A549 (cell line): ENCODE data around the gene MYO6. TPM values are rescaled to one million over a fixed set of nuclear protein-coding genes. Genes with fewer than 3 reads are reported as not detected.
A peak's percentile ranks its signal among the peaks of the same experiment; 100 is the strongest.

ENCODE experiments used
- ATAC-seq, 2 experiments: fragments of 200-7000 bp in 1 of 2; fragments of >200 bp in 1 of 2; cut with Nextera tagmentation in 1 of 2; cut with Tn5 transposase in 1 of 2; 3 replicates each; pipeline versions ENCODE4 v1.8.0 to v1.9.1; 2018 to 2020; ENCODE audit warnings: mild to moderate bottlenecking in 1 of 2, moderate library complexity in 1 of 2
- CTCF ChIA-PET: fragments of 300-600 bp; sonication (Branson Sonifier 250); formaldehyde crosslinking; extraction: SDS; loops from one replicate; lab custom pipeline; 2021; ENCODE audit warnings: antibody characterized with exemption, inconsistent platforms; lab: Yijun Ruan, JAX
- POLR2A ChIA-PET: fragments of 350-600 bp; formaldehyde crosslinking; extraction: SDS; loops from one replicate; lab custom pipeline; 2021; ENCODE audit warnings: antibody characterized with exemption, inconsistent platforms; lab: Yijun Ruan, JAX
- DNase-seq, 2 experiments: peaks; one replicate each; pipeline versions ENCODE4 v3.0.0 to v3.0.0-alpha.2; 2011 to 2016; ENCODE audit warnings: low read depth in 1 of 2, low spot score in 1 of 2
- FAIRE-seq: peaks from 2 replicates; lab custom pipeline; 2011; peaks lifted over from hg19 to GRCh38; lab: Jason Lieb, UNC
- H3K27ac ChIP-seq, 2 experiments: fragments of >200 bp; sonication (Bioruptor Twin); formaldehyde crosslinking; 3 replicates each; pipeline ENCODE4 v1.5.1; 2016 to 2017
- H3K4me1 ChIP-seq: fragments of >200 bp; sonication (Bioruptor Twin); formaldehyde crosslinking; 3 replicates; pipeline ENCODE4 v1.6.1; 2016
- H3K4me2 ChIP-seq: fragments of >200 bp; sonication (Bioruptor Twin); formaldehyde crosslinking; 3 replicates; pipeline ENCODE4 v1.6.1; 2016
- H3K4me3 ChIP-seq: fragments of >200 bp; sonication (Bioruptor Twin); formaldehyde crosslinking; 3 replicates; pipeline ENCODE4 v1.5.1; 2016
- H3K9me3 ChIP-seq: fragments of >200 bp; sonication (Bioruptor Twin); formaldehyde crosslinking; 3 replicates; pipeline ENCODE4 v1.6.1; 2016
- BCL3 ChIP-seq: fragments of >200 bp; sonication (Bioruptor Twin); formaldehyde crosslinking; IDR thresholded peaks from 3 replicates; pipeline ENCODE4 v1.6.1; 2016
- BHLHE40 ChIP-seq: IDR thresholded peaks from 2 replicates; pipeline ENCODE4 v1.6.1; 2012; ENCODE audit warnings: low read depth, low read length, inconsistent platforms
- CHD4 ChIP-seq: fragments of 200-600 bp; sonication (generic); IDR thresholded peaks from 2 replicates; pipeline ENCODE4 v1.6.1; 2016; ENCODE audit warnings: antibody characterized with exemption, mild to moderate bottlenecking, borderline replicate concordance
- CTCF ChIP-seq: fragments of >200 bp; sonication (Bioruptor Twin); formaldehyde crosslinking; IDR thresholded peaks from 3 replicates; pipeline ENCODE4 v1.5.1; 2016
- EHF ChIP-seq: fragments of 250-450 bp; sonication (Bioruptor Pico); IDR thresholded peaks from 2 replicates; pipeline ENCODE4 v1.5.0; 2020; ENCODE audit warnings: mild to moderate bottlenecking
- ELK1 ChIP-seq: fragments of 150-350 bp; IDR thresholded peaks from 2 replicates; pipeline ENCODE4 v1.6.1; 2014; ENCODE audit warnings: low read depth, mild to moderate bottlenecking, low read length
- ESRRA ChIP-seq: fragments of 150-350 bp; IDR thresholded peaks from 2 replicates; pipeline ENCODE4 v1.6.1; 2014; ENCODE audit warnings: mild to moderate bottlenecking, low read length, borderline replicate concordance
- FOSB ChIP-seq: fragments of 250-450 bp; sonication (Bioruptor Pico); IDR thresholded peaks from 2 replicates; pipeline ENCODE4 v1.5.0; 2020; ENCODE audit warnings: mild to moderate bottlenecking, moderate library complexity
- FOSL2 ChIP-seq, 2 experiments: fragments of 450-650 bp in 1 of 2; fragments of >200 bp in 1 of 2; sonication (Bioruptor Twin) in 1 of 2; formaldehyde crosslinking; IDR thresholded peaks; 2 replicates each; pipeline versions ENCODE4 v1.5.0 to v1.6.1; 2016 to 2020; ENCODE audit warnings: mild to moderate bottlenecking in 1 of 2, moderate library complexity in 1 of 2
- HDAC2 ChIP-seq: fragments of 200-600 bp; sonication (generic); IDR thresholded peaks from 2 replicates; pipeline ENCODE4 v1.6.1; 2016
- JUN ChIP-seq, 2 experiments: fragments of >200 bp; sonication (Bioruptor Twin); formaldehyde crosslinking; IDR thresholded peaks; 2 replicates in 1 of 2; 3 replicates in 1 of 2; pipeline ENCODE4 v1.6.1; 2016 to 2017
- NFE2L2 ChIP-seq: fragments of 150-350 bp; conservative IDR thresholded peaks from 2 replicates; pipeline ENCODE4 v1.6.1; 2014; ENCODE audit warnings: low read length
- NPAS2 ChIP-seq: fragments of 250-450 bp; sonication (Bioruptor Pico); IDR thresholded peaks from 2 replicates; pipeline ENCODE4 v1.8.0; 2022; ENCODE audit warnings: mild to moderate bottlenecking, moderate library complexity, borderline replicate concordance
- NR3C1 ChIP-seq: fragments of >200 bp; sonication (Bioruptor Twin); formaldehyde crosslinking; IDR thresholded peaks from 3 replicates; pipeline ENCODE4 v1.6.1; 2017
- RAD21 ChIP-seq, 2 experiments: fragments of >200 bp in 1 of 2; sonication (Bioruptor Twin) in 1 of 2; formaldehyde crosslinking in 1 of 2; IDR thresholded peaks in 1 of 2; conservative IDR thresholded peaks in 1 of 2; 2 replicates in 1 of 2; 3 replicates in 1 of 2; pipeline ENCODE4 v1.6.1; 2012 to 2018; ENCODE audit warnings: inconsistent platforms in 1 of 2
- RNF2 ChIP-seq: fragments of 200-600 bp; sonication (generic); IDR thresholded peaks from 2 replicates; pipeline ENCODE4 v1.6.1; 2016; ENCODE audit warnings: low read depth, mild to moderate bottlenecking, antibody characterized with exemption, moderate library complexity, borderline replicate concordance
- SMC3 ChIP-seq: fragments of >200 bp; sonication (Bioruptor Twin); formaldehyde crosslinking; IDR thresholded peaks from 3 replicates; pipeline ENCODE4 v1.6.1; 2018; ENCODE audit warnings: inconsistent platforms
- SREBF2 ChIP-seq: fragments of 450-650 bp; IDR thresholded peaks from 2 replicates; pipeline ENCODE4 v1.6.1; 2014; ENCODE audit warnings: mild to moderate bottlenecking, moderate library complexity
- ZC3H11A ChIP-seq: fragments of 450-650 bp; IDR thresholded peaks from 2 replicates; pipeline ENCODE4 v1.6.1; 2014; ENCODE audit warnings: antibody characterized with exemption, mild to moderate bottlenecking
- ZNF302 ChIP-seq: fragments of 250-450 bp; sonication (Bioruptor Pico); IDR thresholded peaks from 2 replicates; pipeline ENCODE4 v1.9.0; 2021; ENCODE audit warnings: inconsistent platforms, mild to moderate bottlenecking, moderate library complexity
- WGBS: methylation state at CpG from one replicate; pipeline ENCODE4 v1.1.6; 2017; ENCODE audit errors: missing lambda C conversion rate; 5-methylcytosine and 5-hydroxymethylcytosine counted together
- polyA plus RNA-seq, 4 experiments: library from polyadenylated mRNA; depleted of rRNA in 3 of 4; stranded (reverse); fragments of >200 nt; fragmentation: RNase III in 1 of 4; extraction: RNeasy Plus Mini Kit Qiagen cat#74134 plus additional on column Dnase treatment in 1 of 4; gene quantifications; 2 replicates in 3 of 4; 3 replicates in 1 of 4; pipeline ENCODE4 v1.2.3, GENCODE V29; 2011 to 2017

The MYO6 gene
- polyA plus RNA-seq, 2 of the 4 experiments (the other 2 are of a cell fraction), result 10.8 to 17.3 TPM

GRCh38 chr6:75892384-75892783 lies 143.3 kb downstream of the MYO6 start:
- no peaks in the 10 kb centered on the region for H3K4me1 ChIP-seq
- H3K4me2 ChIP-seq, result no peak overlapping the region
- no peak for DNase-seq
- CTCF ChIA-PET, result interaction anchor here (0.7 to 2.6 kb wide), 6 partner anchors 13 to 141 kb away, joined by 3 to 29 read pairs (median 4); no protein-coding TSS in a partner anchor
- no peak overlapping the region for H3K4me3 ChIP-seq
- TF ChIP-seq ZNF302 (CRISPR knock-in tag) (no peak), CHD4 (no peak), RAD21 (conservative IDR thresholded peaks at IDR 0.05 in 1 of 2, IDR thresholded peaks at IDR 0.05 in 1 of 2) (no peak), FOSL2 (IDR thresholded peaks at IDR 0.05) (no peak), FOSL2 (CRISPR knock-in tag; IDR thresholded peaks at IDR 0.05) (no peak), NFE2L2 (no peak), HDAC2 (no peak), ESRRA (no peak), BCL3 (no peak), RNF2 (no peak), ELK1 (no peak), EHF (no peak), NPAS2 (CRISPR knock-in tag) (no peak), FOSB (no peak), NR3C1 (no peak), SREBF2 (no peak), ZC3H11A (no peak), JUN (IDR thresholded peaks at IDR 0.05) (no peak), BHLHE40 (no peak)
- POLR2A ChIA-PET, result interaction anchor here (0.5 kb wide), 1 partner anchor 83 kb away, joined by 3 read pairs; no protein-coding TSS in a partner anchor
- FAIRE-seq, result no peak
- ATAC-seq, result no peak
- H3K27ac ChIP-seq, result no peak overlapping the region
- WGBS, result 90% methylated on average over 8 of the region's 8 CpGs
- no peaks in the 10 kb centered on the region for H3K9me3 ChIP-seq

- POLR2A ChIA-PET, result no interaction called here
- no peak for FAIRE-seq
- DNase-seq, result peak; percentile 5 to 57
- no peak overlapping the region for H3K4me2 ChIP-seq
- H3K9me3 ChIP-seq, result no peaks in the 10 kb centered on the region
- H3K4me1 ChIP-seq, result no peaks in the 10 kb centered on the region
- no peak overlapping the region for H3K27ac ChIP-seq
- WGBS, result 7% methylated on average over 5 of the region's 5 CpGs
- TF ChIP-seq CTCF, result peak; percentile 68
- no peak for TF ChIP-seq SREBF2
- peak; percentile 66 to 67 for TF ChIP-seq RAD21 (conservative IDR thresholded peaks at IDR 0.05 in 1 of 2, IDR thresholded peaks at IDR 0.05 in 1 of 2)
- peak; percentile 27; the same call in 1 of the 3 replicates for TF ChIP-seq SMC3
- H3K4me3 ChIP-seq, result no peak overlapping the region
- ATAC-seq, result peak; percentile 66 to 78; a peak in 4 of 6 replicates
- CTCF ChIA-PET, result interaction anchor here (0.6 to 2.6 kb wide), 12 partner anchors 9 to 964 kb away, joined by 3 to 29 read pairs (median 4); no protein-coding TSS in a partner anchor
Observed at GRCh38 chr6:75893058-75893775, 144.2 kb downstream of the MYO6 start.
